ENCODE measurements around the gene LRRFIP1. TPM values are rescaled to one million over a fixed set of nuclear protein-coding genes. Genes with fewer than 3 reads are reported as not detected.
"Not testable (repeated sequence)": the region's sequence is repeated elsewhere in the genome, so short reads cannot be mapped to it uniquely, and the experiment has no call there.

LRRFIP1 gene
- total and polyA plus RNA-seq, 4 donors, result 79.7 to 194 (median 94.1) TPM

GRCh38 chr2:237779521-237779920, 152.1 kb downstream of the LRRFIP1 start:
- no peak for ATAC-seq (ENCODE audit: insufficient read depth, low FRiP score)
- Histone ChIP-seq H3K27ac (ENCODE audit: low read depth in 1 of 2, low read length in 1 of 2) (no peak overlapping the region), H3K36me3 (ENCODE audit: control insufficient read depth in 4 of 4, insufficient read depth in 4 of 4, low read length in 4 of 4) (peaks cover 16 to 38% (median 21%) of the 10 kb centered on the region in 4 donors), H3K9me3 (ENCODE audit: control insufficient read depth in 4 of 4, insufficient read depth in 3 of 4, low read length in 3 of 4) (no peaks in the 10 kb centered on the region), H3K4me3 (no peak overlapping the region), H3K9ac (ENCODE audit: insufficient read depth in 1 of 2, low read length in 2 of 2) (no peak overlapping the region), H3K4me1 (ENCODE audit: control insufficient read depth in 5 of 5, insufficient read depth in 5 of 5, low read length in 5 of 5) (no peaks in the 10 kb centered on the region), H3K27me3 (ENCODE audit: control insufficient read depth in 3 of 3, insufficient read depth in 3 of 3, low read length in 2 of 3) (no peaks in the 10 kb centered on the region)
- no peak for DNase-seq
- 93 to 94% methylated on average over 14 of the region's 14 CpGs for WGBS, 2 donors
- no peak for TF ChIP-seq CTCF (IDR thresholded peaks at IDR 0.05; ENCODE audit: control extremely low read depth, extremely low read depth)

GRCh38 chr2:237782181-237782580, 154.8 kb downstream of the LRRFIP1 start:
- WGBS, 2 donors, result 91 to 94% methylated on average over 7 of the region's 7 CpGs
- Histone ChIP-seq H3K27ac (ENCODE audit: low read depth in 1 of 2, low read length in 1 of 2) (no peak overlapping the region), H3K9ac (ENCODE audit: insufficient read depth in 1 of 2, low read length in 2 of 2) (no peak overlapping the region), H3K4me3 (no peak overlapping the region), H3K9me3 (ENCODE audit: control insufficient read depth in 4 of 4, insufficient read depth in 3 of 4, low read length in 3 of 4) (peaks cover 0 to 6% (median 3%) of the 10 kb centered on the region in 4 donors), H3K36me3 (ENCODE audit: control insufficient read depth in 4 of 4, insufficient read depth in 4 of 4, low read length in 4 of 4) (peaks cover 10 to 33% (median 21%) of the 10 kb centered on the region in 4 donors), H3K4me1 (ENCODE audit: control insufficient read depth in 5 of 5, insufficient read depth in 5 of 5, low read length in 5 of 5) (no peaks in the 10 kb centered on the region), H3K27me3 (ENCODE audit: control insufficient read depth in 3 of 3, insufficient read depth in 3 of 3, low read length in 2 of 3) (no peaks in the 10 kb centered on the region)
- ATAC-seq (ENCODE audit: insufficient read depth, low FRiP score), result no peak
- no peak for TF ChIP-seq CTCF (IDR thresholded peaks at IDR 0.05; ENCODE audit: control extremely low read depth, extremely low read depth)
- DNase-seq, result no peak

- H3K9ac ChIP-seq (ENCODE audit: insufficient read depth in 1 of 2, low read length in 2 of 2); H3K9me3 ChIP-seq (ENCODE audit: control insufficient read depth in 4 of 4, insufficient read depth in 3 of 4, low read length in 3 of 4); H3K4me3 ChIP-seq; H3K27ac ChIP-seq (ENCODE audit: low read depth in 1 of 2, low read length in 1 of 2); ATAC-seq (ENCODE audit: insufficient read depth, low FRiP score); DNase-seq; H3K27me3 ChIP-seq (ENCODE audit: control insufficient read depth in 3 of 3, insufficient read depth in 3 of 3, low read length in 2 of 3); H3K4me1 ChIP-seq (ENCODE audit: control insufficient read depth in 5 of 5, insufficient read depth in 5 of 5, low read length in 5 of 5): not testable (repeated sequence)
- H3K36me3 ChIP-seq (ENCODE audit: control insufficient read depth in 4 of 4, insufficient read depth in 4 of 4, low read length in 4 of 4), result peaks cover 5 to 28% (median 17%) of the 10 kb centered on the region in 4 donors
- WGBS, 2 donors, result 90 to 91% methylated on average over 2 of the region's 5 CpGs
Observed at GRCh38 chr2:237783678-237784077, 156.3 kb downstream of the LRRFIP1 start.

- peaks cover 0 to 6% (median 3%) of the 10 kb centered on the region in 4 donors for H3K9me3 ChIP-seq (ENCODE audit: control insufficient read depth in 4 of 4, insufficient read depth in 3 of 4, low read length in 3 of 4)
- no peak overlapping the region for H3K27ac ChIP-seq (ENCODE audit: low read depth in 1 of 2, low read length in 1 of 2)
- TF ChIP-seq CTCF (IDR thresholded peaks at IDR 0.05; ENCODE audit: control extremely low read depth, extremely low read depth), result no peak
- WGBS, 2 donors, result 96 to 98% methylated on average over 4 of the region's 4 CpGs
- H3K27me3 ChIP-seq (ENCODE audit: control insufficient read depth in 3 of 3, insufficient read depth in 3 of 3, low read length in 2 of 3), result no peaks in the 10 kb centered on the region
- H3K4me3 ChIP-seq, result no peak overlapping the region
- H3K9ac ChIP-seq (ENCODE audit: insufficient read depth in 1 of 2, low read length in 2 of 2), result no peak overlapping the region
- DNase-seq (no peak), ATAC-seq (ENCODE audit: insufficient read depth, low FRiP score) (no peak)
- peaks cover 0 to 13% (median 4%) of the 10 kb centered on the region in 4 donors for H3K36me3 ChIP-seq (ENCODE audit: control insufficient read depth in 4 of 4, insufficient read depth in 4 of 4, low read length in 4 of 4)
- H3K4me1 ChIP-seq (ENCODE audit: control insufficient read depth in 5 of 5, insufficient read depth in 5 of 5, low read length in 5 of 5), result no peaks in the 10 kb centered on the region
Observed at GRCh38 chr2:237786936-237787335, 159.5 kb downstream of the LRRFIP1 start.
